ENCODE results near the gene CLUH.
A peak's percentile ranks its signal among the peaks of the same experiment; 100 is the strongest.

The CLUH gene

GRCh38 chr17:2749058-2749783, 37.7 kb upstream of the CLUH start, which contains the start of gene CCDC92B:
CCDC92B (minus strand) TSS chr17:2749652; CDS start chr17:2735145, 14,507 bp downstream.
- DNase-seq (ENCODE audit: low read depth), result no peak
- no peak for TF ChIP-seq CTCF (IDR thresholded peaks at IDR 0.05; ENCODE audit: insufficient read depth, low read depth, low read length, missing control alignments)
- no peak within 1 kb of the TSS for H3K4me3 ChIP-seq (ENCODE audit: low read length)

GRCh38 chr17:2745317-2746037, 33.9 kb upstream of the CLUH start:
- no peak for DNase-seq (ENCODE audit: low read depth)
- TF ChIP-seq CTCF (IDR thresholded peaks at IDR 0.05; ENCODE audit: insufficient read depth, low read depth, low read length, missing control alignments), result no peak
- H3K4me3 ChIP-seq (ENCODE audit: low read length), result no peak overlapping the region

- no peak overlapping the region for H3K4me3 ChIP-seq (ENCODE audit: low read length)
- DNase-seq (ENCODE audit: low read depth), result no peak
- no peak for TF ChIP-seq CTCF (IDR thresholded peaks at IDR 0.05; ENCODE audit: insufficient read depth, low read depth, low read length, missing control alignments)
Observed at GRCh38 chr17:2737693-2738092, 26.1 kb upstream of the CLUH start.

- peak; percentile 99 for DNase-seq (ENCODE audit: low read depth)
- no peak overlapping the region for H3K4me3 ChIP-seq (ENCODE audit: low read length)
- TF ChIP-seq CTCF (IDR thresholded peaks at IDR 0.05; ENCODE audit: insufficient read depth, low read depth, low read length, missing control alignments), result no peak
Observed at GRCh38 chr17:2736956-2737355, 25.4 kb upstream of the CLUH start.

GRCh38 chr17:2735896-2736295, 24.3 kb upstream of the CLUH start:
- DNase-seq (ENCODE audit: low read depth), result no peak
- TF ChIP-seq CTCF (IDR thresholded peaks at IDR 0.05; ENCODE audit: insufficient read depth, low read depth, low read length, missing control alignments), result no peak
- H3K4me3 ChIP-seq (ENCODE audit: low read length), result no peak overlapping the region

GRCh38 chr17:2734939-2735338, 23.4 kb upstream of the CLUH start:
- no peak for TF ChIP-seq CTCF (IDR thresholded peaks at IDR 0.05; ENCODE audit: insufficient read depth, low read depth, low read length, missing control alignments)
- H3K4me3 ChIP-seq (ENCODE audit: low read length), result no peak overlapping the region
- no peak for DNase-seq (ENCODE audit: low read depth)
